OCI-LY1 (cell line): ENCODE results near the gene MPPED2.

Source experiments
- H2AFZ ChIP-seq: fragments of 200-600 bp; sonication (generic), shearing (Covaris generic); 2 replicates; pipeline ENCODE4 v1.6.0; 2014; ENCODE audit warnings: antibody characterized with exemption, mild to moderate bottlenecking, low read length
- H3F3A ChIP-seq: fragments of 200-600 bp; sonication (generic), shearing (Covaris generic); 2 replicates; pipeline ENCODE4 v1.6.0; 2014; ENCODE audit warnings: mild to moderate bottlenecking, antibody characterized with exemption, low read length, moderate library complexity; ENCODE audit not compliant: insufficient read depth
- H3K27ac ChIP-seq: fragments of 200-600 bp; sonication (generic); 2 replicates; pipeline ENCODE4 v1.5.1; 2014; ENCODE audit warnings: low read length, mixed run types, mild to moderate bottlenecking, low read depth; ENCODE audit not compliant: poor library complexity, severe bottlenecking
- H3K27me3 ChIP-seq: fragments of 200-600 bp; sonication (generic); 2 replicates; pipeline ENCODE4 v1.6.0; 2014; ENCODE audit warnings: antibody characterized with exemption, mild to moderate bottlenecking, low read length, moderate library complexity; ENCODE audit not compliant: insufficient read depth
- H3K36me3 ChIP-seq: fragments of 200-600 bp; sonication (generic); 2 replicates; pipeline ENCODE4 v1.6.1; 2014; ENCODE audit warnings: mild to moderate bottlenecking, antibody characterized with exemption, low read length, moderate library complexity, mixed read lengths; ENCODE audit not compliant: insufficient read depth
- H3K4me1 ChIP-seq: fragments of 200-600 bp; sonication (generic); 2 replicates; pipeline ENCODE4 v1.5.1; 2014; ENCODE audit warnings: mild to moderate bottlenecking, low read length, moderate library complexity; ENCODE audit not compliant: insufficient read depth, severe bottlenecking
- H3K4me2 ChIP-seq: fragments of 200-600 bp; sonication (generic), shearing (Covaris generic); 2 replicates; pipeline ENCODE4 v1.6.1; 2014; ENCODE audit warnings: low read length
- H3K4me3 ChIP-seq: fragments of 200-600 bp; sonication (generic); 2 replicates; pipeline ENCODE4 v1.5.1; 2014; ENCODE audit warnings: low read length, low read depth, mild to moderate bottlenecking, mixed read lengths; ENCODE audit not compliant: poor library complexity, severe bottlenecking
- H3K79me2 ChIP-seq: fragments of 200-600 bp; shearing (Covaris generic); 2 replicates; pipeline ENCODE4 v1.6.1; 2016; ENCODE audit warnings: mixed run types, low read length, mixed read lengths; ENCODE audit not compliant: insufficient read depth
- H3K9ac ChIP-seq: fragments of 200-600 bp; sonication (generic), shearing (Covaris generic); 2 replicates; pipeline ENCODE4 v1.6.1; 2014; ENCODE audit warnings: mild to moderate bottlenecking, low read length, mixed read lengths
- H3K9me2 ChIP-seq: fragments of 200-600 bp; sonication (generic), shearing (Covaris generic); 2 replicates; pipeline ENCODE4 v1.6.1; 2014; ENCODE audit warnings: low read depth, mild to moderate bottlenecking, low read length, mixed read lengths
- H3K9me3 ChIP-seq: fragments of 200-600 bp; shearing (Covaris generic); 2 replicates; pipeline ENCODE4 v1.6.1; 2014; ENCODE audit warnings: low read length, mixed read lengths
- H4K20me1 ChIP-seq: fragments of 200-600 bp; sonication (generic), shearing (Covaris generic); 2 replicates; pipeline ENCODE4 v1.6.0; 2016; ENCODE audit warnings: mild to moderate bottlenecking, low read length; ENCODE audit not compliant: insufficient read depth
- EZH2 ChIP-seq: fragments of 200-600 bp; sonication (generic), shearing (Covaris generic); IDR thresholded peaks from 2 replicates; pipeline ENCODE4 v1.8.0; 2017; ENCODE audit warnings: borderline replicate concordance, mixed run types, mild to moderate bottlenecking, antibody characterized with exemption, low read length, moderate library complexity, mixed read lengths
- TF ChIP-seq, protein P1 (sequence below): fragments of 200-600 bp; sonication (generic), shearing (Covaris generic); IDR thresholded peaks from 2 replicates; pipeline ENCODE4 v1.5.1; 2017; ENCODE audit warnings: mild to moderate bottlenecking, antibody characterized with exemption, low read length, moderate library complexity, mixed read lengths

The MPPED2 gene

DNA sequence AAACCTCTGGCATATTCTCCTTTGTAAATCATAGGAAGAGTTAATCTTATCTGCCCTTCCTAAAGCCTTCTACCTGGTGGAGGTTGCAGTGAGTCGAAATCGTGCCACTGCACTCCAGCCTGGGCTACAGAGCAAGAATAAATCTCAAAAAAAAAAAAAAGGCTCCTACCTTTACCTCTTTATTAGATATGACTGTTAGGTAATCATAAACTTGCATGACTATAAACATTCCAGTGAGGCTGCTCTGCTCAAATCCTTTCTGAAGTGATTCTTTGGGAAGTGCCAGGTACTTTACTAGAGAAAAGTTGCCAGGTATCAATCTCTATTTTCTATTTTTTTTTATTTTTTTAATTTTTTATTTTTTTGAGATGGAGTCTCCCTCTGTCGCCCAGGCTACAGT lies 59.6 kb downstream of the MPPED2 start:
- H3K79me2 ChIP-seq = no peaks in the 10 kb centered on the region
- no peaks in the 10 kb centered on the region for H3K9me3 ChIP-seq
- H3K9me2 ChIP-seq = no peaks in the 10 kb centered on the region
- no peaks in the 10 kb centered on the region for H3K4me1 ChIP-seq
- no peaks in the 10 kb centered on the region for H3K27me3 ChIP-seq
- no peak overlapping the region for H3K27ac ChIP-seq
- no peak overlapping the region for H2AFZ ChIP-seq
- no peak overlapping the region for H3K4me2 ChIP-seq
- no peaks in the 10 kb centered on the region for H3K36me3 ChIP-seq
- no peaks in the 10 kb centered on the region for H3F3A ChIP-seq
- TF ChIP-seq, protein P1, sequence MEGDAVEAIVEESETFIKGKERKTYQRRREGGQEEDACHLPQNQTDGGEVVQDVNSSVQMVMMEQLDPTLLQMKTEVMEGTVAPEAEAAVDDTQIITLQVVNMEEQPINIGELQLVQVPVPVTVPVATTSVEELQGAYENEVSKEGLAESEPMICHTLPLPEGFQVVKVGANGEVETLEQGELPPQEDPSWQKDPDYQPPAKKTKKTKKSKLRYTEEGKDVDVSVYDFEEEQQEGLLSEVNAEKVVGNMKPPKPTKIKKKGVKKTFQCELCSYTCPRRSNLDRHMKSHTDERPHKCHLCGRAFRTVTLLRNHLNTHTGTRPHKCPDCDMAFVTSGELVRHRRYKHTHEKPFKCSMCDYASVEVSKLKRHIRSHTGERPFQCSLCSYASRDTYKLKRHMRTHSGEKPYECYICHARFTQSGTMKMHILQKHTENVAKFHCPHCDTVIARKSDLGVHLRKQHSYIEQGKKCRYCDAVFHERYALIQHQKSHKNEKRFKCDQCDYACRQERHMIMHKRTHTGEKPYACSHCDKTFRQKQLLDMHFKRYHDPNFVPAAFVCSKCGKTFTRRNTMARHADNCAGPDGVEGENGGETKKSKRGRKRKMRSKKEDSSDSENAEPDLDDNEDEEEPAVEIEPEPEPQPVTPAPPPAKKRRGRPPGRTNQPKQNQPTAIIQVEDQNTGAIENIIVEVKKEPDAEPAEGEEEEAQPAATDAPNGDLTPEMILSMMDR = no peak
- no peak for TF ChIP-seq EZH2
- no peak overlapping the region for H3K9ac ChIP-seq
- H4K20me1 ChIP-seq = no peaks in the 10 kb centered on the region
- H3K4me3 ChIP-seq = no peak overlapping the region

DNA sequence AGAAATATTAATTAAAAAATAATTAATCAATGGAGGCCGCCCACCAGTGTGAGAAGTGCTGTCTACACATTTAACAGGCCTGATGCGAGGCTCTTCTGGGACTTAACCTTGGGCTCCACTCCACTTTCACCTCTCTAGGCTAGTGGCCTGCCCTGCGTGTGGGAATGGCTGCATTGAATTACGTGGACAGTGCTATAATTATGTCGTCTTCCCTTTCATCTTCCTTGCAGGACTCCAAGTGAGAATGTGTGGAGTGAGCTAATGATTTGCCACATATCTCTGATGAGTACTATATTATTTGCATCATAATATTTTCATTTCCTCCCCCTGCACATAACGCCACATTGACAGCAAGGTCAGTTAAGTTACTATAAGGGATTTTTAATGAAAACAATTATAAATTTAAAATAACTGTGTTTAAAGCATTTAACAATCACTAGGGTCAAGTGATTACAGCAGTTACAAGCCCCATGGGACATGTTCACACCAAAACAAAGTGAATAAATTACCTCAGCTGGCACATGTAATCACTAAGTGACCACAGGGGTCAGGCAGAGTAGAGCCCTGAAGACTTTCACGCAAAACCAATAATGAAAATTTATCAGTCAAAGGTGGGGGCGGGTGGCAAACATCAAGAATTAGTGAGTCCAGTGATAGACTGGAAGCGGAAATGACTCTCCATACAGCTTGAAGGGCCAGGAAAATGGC lies 63.5 kb downstream of the MPPED2 start:
- Histone ChIP-seq H2AFZ (no peak overlapping the region), H3K27ac (no peak overlapping the region), H3F3A (no peaks in the 10 kb centered on the region), H3K79me2 (no peaks in the 10 kb centered on the region), H3K4me2 (no peak overlapping the region), H3K9ac (no peak overlapping the region), H3K4me3 (no peak overlapping the region), H4K20me1 (no peaks in the 10 kb centered on the region), H3K27me3 (no peaks in the 10 kb centered on the region), H3K9me3 (no peaks in the 10 kb centered on the region), H3K4me1 (no peaks in the 10 kb centered on the region), H3K9me2 (no peaks in the 10 kb centered on the region), H3K36me3 (no peaks in the 10 kb centered on the region)
- TF ChIP-seq EZH2 = no peak
- TF ChIP-seq, protein P1 = no peak

DNA sequence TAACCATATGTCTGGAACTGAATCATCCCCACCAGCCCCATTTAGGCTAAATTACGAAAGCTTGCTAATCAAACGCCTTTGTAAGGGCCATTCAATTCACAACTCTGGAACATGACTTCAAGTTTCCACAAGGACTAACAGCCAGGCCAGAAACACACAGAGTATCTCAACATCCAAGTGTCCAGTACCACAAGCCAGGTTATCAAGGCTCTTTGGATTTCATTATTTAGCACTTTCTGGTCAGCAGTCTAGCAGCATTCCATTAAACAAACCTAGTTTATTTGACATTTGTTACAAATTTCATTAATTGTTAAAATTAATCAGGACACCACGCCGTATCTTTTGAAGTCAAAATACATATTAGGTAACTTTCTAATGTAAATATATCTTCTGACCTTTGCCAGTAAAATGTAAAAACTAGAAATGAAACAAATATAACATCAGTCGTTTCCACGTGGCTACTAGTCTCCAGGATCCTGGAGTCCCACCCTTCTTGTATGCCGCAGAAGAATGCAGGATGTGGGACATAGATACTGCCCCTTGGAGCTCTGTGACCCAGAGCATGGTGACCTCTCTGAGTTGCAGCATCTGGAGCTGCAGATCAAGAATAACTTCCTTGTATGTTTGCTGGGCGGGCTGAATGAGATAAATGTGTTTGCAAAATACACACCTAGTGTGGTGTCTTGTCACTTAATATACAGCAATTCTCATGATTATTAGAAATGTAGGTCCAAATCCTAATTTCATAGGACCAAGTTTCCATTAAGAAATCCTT lies 64.7 kb downstream of the MPPED2 start:
- Histone ChIP-seq H3K27ac (no peak overlapping the region), H2AFZ (no peak overlapping the region), H4K20me1 (no peaks in the 10 kb centered on the region), H3K4me3 (no peak overlapping the region), H3F3A (no peaks in the 10 kb centered on the region), H3K9me2 (no peaks in the 10 kb centered on the region), H3K9me3 (no peaks in the 10 kb centered on the region), H3K4me1 (no peaks in the 10 kb centered on the region), H3K27me3 (no peaks in the 10 kb centered on the region), H3K36me3 (no peaks in the 10 kb centered on the region), H3K4me2 (no peak overlapping the region), H3K9ac (no peak overlapping the region), H3K79me2 (no peaks in the 10 kb centered on the region)
- TF ChIP-seq, protein P1 = no peak
- no peak for TF ChIP-seq EZH2
